GM12873 (cell line): ENCODE measurements around the gene RASL10B.

Source experiments
- TF ChIP-seq, protein P1 (sequence below): IDR thresholded peaks from 2 replicates; pipeline ENCODE4 v1.5.1; 2012; ENCODE audit warnings: low read depth, mild to moderate bottlenecking, moderate library complexity, low read length, control low read depth; ENCODE audit not compliant: insufficient read depth; ENCODE audit errors: missing control alignments

The RASL10B gene

DNA sequence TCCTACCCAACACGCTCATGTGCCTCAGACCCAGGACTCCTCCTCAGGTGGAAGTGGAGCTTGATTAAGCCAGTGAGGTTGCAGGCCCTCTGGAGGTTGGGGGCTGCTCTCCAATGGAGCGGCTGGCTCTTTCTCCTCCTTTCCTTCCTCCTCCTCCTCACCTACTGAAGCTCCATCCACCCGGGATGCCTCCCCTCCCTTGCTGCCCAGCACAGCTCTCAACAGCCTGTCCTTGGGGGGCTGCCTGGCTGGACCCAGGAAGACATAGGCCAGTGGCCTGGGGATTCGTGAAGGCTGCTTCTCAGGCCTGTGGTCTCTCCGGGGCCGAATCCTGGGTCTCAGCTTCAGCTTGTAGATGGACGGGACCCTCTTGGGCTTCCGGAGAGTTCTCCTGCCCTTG is 13.4 kb downstream of the RASL10B start:
- TF ChIP-seq, protein P1, sequence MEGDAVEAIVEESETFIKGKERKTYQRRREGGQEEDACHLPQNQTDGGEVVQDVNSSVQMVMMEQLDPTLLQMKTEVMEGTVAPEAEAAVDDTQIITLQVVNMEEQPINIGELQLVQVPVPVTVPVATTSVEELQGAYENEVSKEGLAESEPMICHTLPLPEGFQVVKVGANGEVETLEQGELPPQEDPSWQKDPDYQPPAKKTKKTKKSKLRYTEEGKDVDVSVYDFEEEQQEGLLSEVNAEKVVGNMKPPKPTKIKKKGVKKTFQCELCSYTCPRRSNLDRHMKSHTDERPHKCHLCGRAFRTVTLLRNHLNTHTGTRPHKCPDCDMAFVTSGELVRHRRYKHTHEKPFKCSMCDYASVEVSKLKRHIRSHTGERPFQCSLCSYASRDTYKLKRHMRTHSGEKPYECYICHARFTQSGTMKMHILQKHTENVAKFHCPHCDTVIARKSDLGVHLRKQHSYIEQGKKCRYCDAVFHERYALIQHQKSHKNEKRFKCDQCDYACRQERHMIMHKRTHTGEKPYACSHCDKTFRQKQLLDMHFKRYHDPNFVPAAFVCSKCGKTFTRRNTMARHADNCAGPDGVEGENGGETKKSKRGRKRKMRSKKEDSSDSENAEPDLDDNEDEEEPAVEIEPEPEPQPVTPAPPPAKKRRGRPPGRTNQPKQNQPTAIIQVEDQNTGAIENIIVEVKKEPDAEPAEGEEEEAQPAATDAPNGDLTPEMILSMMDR, result no peak

DNA sequence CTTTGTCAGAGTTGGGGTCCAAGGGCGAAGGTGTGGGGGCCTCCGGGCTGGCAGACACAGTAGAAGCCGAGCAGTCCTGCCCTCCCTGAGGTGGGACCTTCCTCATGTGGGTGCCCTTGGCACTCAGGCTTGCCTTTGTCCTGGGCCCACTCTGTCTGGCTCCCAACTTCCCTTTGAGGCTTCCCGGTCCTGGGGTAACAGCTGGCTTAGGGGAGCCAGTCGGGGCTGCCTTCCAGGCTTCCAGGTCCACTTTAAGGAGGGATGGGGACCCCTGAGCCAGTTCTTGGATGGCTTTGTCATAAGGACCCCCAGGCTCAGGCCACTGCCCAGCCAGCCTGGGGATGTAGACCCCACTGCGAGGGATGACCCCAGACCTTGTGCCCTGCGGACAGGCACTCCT is 13.8 kb downstream of the RASL10B start:
- TF ChIP-seq, protein P1, result no peak

DNA sequence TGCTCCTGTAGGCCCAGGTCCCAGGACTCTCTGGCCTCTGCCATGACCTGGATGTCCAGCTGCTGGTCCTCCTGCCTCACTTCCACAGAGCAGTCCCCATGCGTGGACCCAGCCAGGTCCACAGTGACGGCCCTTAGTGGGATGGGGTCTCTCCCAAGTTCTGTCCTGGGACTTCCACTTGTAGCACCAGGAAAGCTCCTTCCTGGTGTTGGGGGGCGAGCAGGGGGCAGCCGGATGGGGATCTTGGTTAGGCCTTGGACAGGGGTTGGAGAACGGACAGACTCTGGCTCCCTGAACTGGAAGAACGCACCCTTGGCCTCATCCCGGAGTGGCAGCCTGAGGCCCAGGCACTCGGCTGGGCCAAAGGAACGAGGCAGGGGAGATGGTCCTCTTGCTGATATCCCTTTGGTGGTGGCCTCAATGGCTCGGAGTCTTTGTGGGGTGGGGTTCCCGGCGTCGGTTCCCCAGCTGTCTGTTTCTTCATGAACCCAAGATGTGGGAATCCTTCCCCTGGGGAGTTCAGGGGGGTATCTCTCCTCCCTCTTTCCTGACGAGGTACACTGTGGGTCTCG is 14.4 kb downstream of the RASL10B start:
- TF ChIP-seq, protein P1, result no peak

DNA sequence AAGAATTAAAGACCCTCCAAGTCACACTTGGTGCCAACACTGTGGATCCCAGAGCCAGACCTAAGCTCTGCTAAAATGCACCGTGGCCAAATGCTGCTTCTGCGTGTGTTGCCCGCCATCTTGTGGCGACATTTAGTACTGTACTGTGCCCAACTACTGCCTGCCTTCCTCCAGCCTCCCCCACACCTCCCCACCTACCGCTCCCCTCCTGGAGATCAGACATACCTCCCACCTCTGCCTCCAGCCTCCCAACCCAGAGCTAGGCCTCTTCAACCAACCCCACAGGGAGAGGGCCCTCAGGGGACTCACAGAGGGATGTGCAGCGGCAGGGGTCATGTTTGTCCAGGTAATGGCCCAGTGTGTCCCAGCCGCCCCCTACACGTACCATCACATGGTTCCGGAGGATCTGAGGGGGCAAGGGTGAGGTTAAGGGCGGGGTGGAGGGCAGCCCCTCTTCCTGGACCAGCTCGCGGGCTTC is 16.1 kb downstream of the RASL10B start:
- TF ChIP-seq, protein P1, result peak; percentile 91

DNA sequence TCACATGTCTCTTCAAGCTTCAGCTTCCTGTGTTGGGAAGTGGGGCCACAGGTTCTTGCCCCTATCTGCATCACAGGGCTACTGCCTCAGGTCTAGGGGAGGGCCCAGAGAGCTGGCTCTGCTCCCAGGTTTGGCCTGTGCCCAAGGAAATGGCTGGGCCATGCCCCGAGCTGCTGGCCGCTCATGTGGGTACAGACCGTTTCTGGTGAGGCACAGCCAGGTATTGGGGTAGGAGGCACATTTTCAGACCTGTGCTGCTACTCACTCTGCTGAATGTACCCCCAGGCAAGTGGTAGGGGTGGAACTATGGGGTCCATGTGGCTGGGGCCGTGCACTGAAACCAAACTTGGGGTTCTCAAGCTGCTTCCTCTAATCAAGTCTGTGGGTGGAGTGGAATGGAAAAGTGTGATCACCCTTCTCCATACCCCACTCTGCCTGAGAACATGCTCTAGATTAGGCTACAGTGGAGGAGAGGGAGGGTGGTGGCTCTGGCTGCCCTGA is 17.0 kb downstream of the RASL10B start:
- TF ChIP-seq, protein P1, result no peak

DNA sequence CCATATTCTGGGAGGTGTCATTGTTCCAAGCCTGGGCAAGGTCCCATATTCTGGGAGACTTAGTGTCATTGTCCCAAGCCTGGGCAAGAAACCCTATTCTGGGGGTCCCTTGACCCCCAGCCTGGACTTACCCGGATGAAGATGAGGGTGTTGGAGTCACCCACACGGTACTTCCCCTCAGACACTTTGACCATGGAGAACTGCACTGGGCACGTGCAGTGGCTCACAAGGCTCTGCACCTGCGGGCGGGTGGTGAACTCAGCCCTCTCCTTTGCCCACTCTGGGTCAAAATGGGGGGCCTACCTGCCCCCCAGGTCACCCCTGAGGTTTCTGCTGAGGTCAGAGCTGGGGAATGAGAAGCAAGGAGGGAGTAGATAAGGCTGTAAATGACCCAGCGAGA is 17.5 kb downstream of the RASL10B start:
- TF ChIP-seq, protein P1, result no peak

DNA sequence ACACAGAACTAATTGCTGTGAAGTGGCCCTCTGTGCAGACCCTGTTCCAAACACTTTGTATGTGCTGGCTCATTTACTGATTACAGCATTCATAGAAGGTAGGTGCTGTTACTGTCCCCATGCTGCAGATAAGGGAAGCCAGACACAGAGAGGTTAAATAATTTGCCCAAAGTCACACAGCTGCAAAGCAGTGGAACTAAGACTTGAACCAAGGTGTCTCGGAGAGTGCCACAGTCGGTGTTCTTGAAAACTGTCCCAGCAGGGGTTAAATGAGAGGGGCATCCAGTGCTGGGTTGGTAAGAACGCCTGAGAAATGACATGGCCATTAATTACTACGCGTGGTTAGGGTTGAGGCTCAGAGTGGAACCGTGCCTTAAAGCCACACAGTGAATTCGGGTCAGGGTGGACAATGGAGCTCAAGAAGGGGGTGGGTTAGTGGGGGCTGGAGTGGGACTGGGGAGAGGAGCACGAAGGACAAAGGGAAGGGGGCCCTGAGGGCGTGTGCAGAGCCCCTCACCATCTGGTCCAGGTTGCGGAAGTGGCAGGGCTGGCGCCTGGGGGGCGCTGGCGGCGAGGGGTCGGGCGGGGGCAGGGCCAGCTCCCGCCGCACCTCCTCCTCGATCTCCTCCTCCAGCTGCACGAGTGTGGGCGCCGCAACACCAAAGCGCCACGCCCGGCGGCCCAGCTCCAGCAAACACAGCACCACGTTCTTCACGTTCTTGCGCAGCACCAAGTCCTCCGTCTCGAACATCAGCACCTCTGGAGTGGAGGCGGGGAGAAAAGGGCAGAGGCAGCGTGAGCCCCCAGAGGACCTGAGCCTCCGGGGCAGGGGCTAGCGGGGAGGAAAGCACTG is 18.3 kb downstream of the RASL10B start:
- TF ChIP-seq, protein P1, result no peak
